Brain microvascular endothelial cell (primary cell): Measurements from ENCODE around the gene PA2G4.
A peak's percentile ranks its signal among the peaks of the same experiment; 100 is the strongest.

Experiments used
- DNase-seq: peaks from one replicate; pipeline ENCODE4 v3.0.0-alpha.2; 2020
- H3K27ac ChIP-seq: fragments of 250-450 bp; sonication (Bioruptor Pico); 2 replicates; pipeline ENCODE4 v1.5.1; 2020; ENCODE audit warnings: mild to moderate bottlenecking, moderate library complexity
- H3K27me3 ChIP-seq: fragments of 250-450 bp; sonication (Bioruptor Pico); replicated peaks from 2 replicates; pipeline ENCODE4 v1.5.1; 2020; ENCODE audit warnings: mild to moderate bottlenecking
- H3K36me3 ChIP-seq: fragments of 250-450 bp; sonication (Bioruptor Pico); replicated peaks from 2 replicates; pipeline ENCODE4 v1.5.1; 2020; ENCODE audit warnings: mild to moderate bottlenecking
- H3K4me3 ChIP-seq: 2 replicates; pipeline ENCODE4 v1.5.1; 2011; ENCODE audit warnings: low read depth, mild to moderate bottlenecking, control low read depth, low read length, moderate library complexity
- CTCF ChIP-seq: IDR thresholded peaks from 2 replicates; pipeline ENCODE4 v1.5.1; 2011; ENCODE audit warnings: low read depth, mild to moderate bottlenecking, moderate library complexity, low read length, control low read depth, inconsistent platforms; ENCODE audit errors: missing control alignments
- in situ Hi-C: cut with HindIII; loops from 2 replicates; pipeline ENCODE4 v1.10.0; 2017; ENCODE audit warnings: low sequenced_read_pairs, low pct_ligation_motif_present

PA2G4 gene

GRCh38 chr12:56078427-56078826 is 25.9 kb upstream of the PA2G4 start:
- no peak for TF ChIP-seq CTCF
- DNase-seq = no peak
- no peak overlapping the region for H3K4me3 ChIP-seq
- H3K27ac ChIP-seq = no peak overlapping the region
- no peaks in the 10 kb centered on the region for H3K36me3 ChIP-seq
- peaks cover 10% of the 10 kb centered on the region for H3K27me3 ChIP-seq
- in situ Hi-C loops = no loop called here

- in situ Hi-C loops = no loop called here
- H3K27ac ChIP-seq = no peak overlapping the region
- peak overlapping the region; percentile 61 for H3K4me3 ChIP-seq
- TF ChIP-seq CTCF = peak; percentile 84
- peak; percentile 83 for DNase-seq
- peaks cover 10% of the 10 kb centered on the region for H3K27me3 ChIP-seq
- no peaks in the 10 kb centered on the region for H3K36me3 ChIP-seq
These were observed 25.2 kb upstream of the PA2G4 start for GRCh38 chr12:56078931-56079722.

GRCh38 chr12:56079723-56080555 is 24.4 kb upstream of the PA2G4 start, which contains the start of gene ERBB3:
Gene ERBB3, plus strand, starts transcription at chr12:56080165. Its CDS starts 136 bp downstream, at chr12:56080301.
- Histone ChIP-seq H3K36me3 (no peaks in the 10 kb centered on the region), H3K4me3 (peak within 1 kb of the TSS; percentile 61), H3K27me3 (peaks cover 10% of the 10 kb centered on the region), H3K27ac (no peak within 1 kb of the TSS)
- peak; percentile 74 for DNase-seq
- in situ Hi-C loops = no loop called here
- TF ChIP-seq CTCF = peak; percentile 6

- Histone ChIP-seq H3K36me3 (no peaks in the 10 kb centered on the region), H3K27ac (no peak overlapping the region), H3K27me3 (peaks cover 10% of the 10 kb centered on the region), H3K4me3 (peak overlapping the region; percentile 61)
- no peak for DNase-seq
- no peak for TF ChIP-seq CTCF
- in situ Hi-C loops = no loop called here
These were observed 23.7 kb upstream of the PA2G4 start for GRCh38 chr12:56080556-56081138.

- Histone ChIP-seq H3K4me3 (no peak overlapping the region), H3K27ac (no peak overlapping the region), H3K36me3 (no peaks in the 10 kb centered on the region), H3K27me3 (peaks cover 10% of the 10 kb centered on the region)
- in situ Hi-C loops = no loop called here
- no peak for TF ChIP-seq CTCF
- no peak for DNase-seq
These were observed 22.7 kb upstream of the PA2G4 start for GRCh38 chr12:56081393-56082347.
